T-cell (primary cell): ENCODE measurements around the gene MYEF2. TPM values are rescaled to one million over a fixed set of nuclear protein-coding genes. Genes with fewer than 3 reads are reported as not detected.

Source experiments
- ATAC-seq, 4 experiments: fragments of 200-7000 bp in 3 of 4; fragments of 150-1000 bp in 1 of 4; cut with Tn5 transposase; replicated peaks in 1 of 4; 1 replicate in 3 of 4; 2 replicates in 1 of 4; pipeline ENCODE4 v1.10.0; 2021; ENCODE audit warnings: moderate library complexity in 3 of 4, mild to moderate bottlenecking in 2 of 4, moderate number of reproducible peaks in 1 of 4
- CTCF ChIA-PET, 2 donors: fragments of 300-600 bp; sonication (Branson Sonifier 250); formaldehyde crosslinking; loops; one replicate each; lab custom pipeline; 2022; ENCODE audit warnings: antibody characterized with exemption in 2 of 2; lab: Charles Lee
- POLR2A ChIA-PET, 2 donors: fragments of 300-600 bp; sonication (Branson Sonifier 250); formaldehyde crosslinking; loops; one replicate each; lab custom pipeline; 2022; ENCODE audit warnings: antibody characterized with exemption in 2 of 2; lab: Charles Lee
- DNase-seq, 35 experiments: peaks; one replicate each; pipeline versions ENCODE4 v3.0.0 to v3.0.0-alpha.2; 2013 to 2023
- H3K27ac ChIP-seq: one replicate; pipeline ENCODE4 v1.5.1; 2013; ENCODE audit warnings: low read length
- H3K27me3 ChIP-seq, 2 experiments: replicated peaks in 1 of 2; 1 replicate in 1 of 2; 2 replicates in 1 of 2; pipeline versions ENCODE4 v1.6.1 to v1.7.0; 2013; ENCODE audit warnings: low read length in 1 of 2, mixed read lengths in 1 of 2; ENCODE audit not compliant: control insufficient read depth in 2 of 2, insufficient read depth in 2 of 2; ENCODE audit errors: extremely low read depth in 1 of 2
- H3K36me3 ChIP-seq, 2 donors: 1 replicate in 1 of 2; 2 replicates in 1 of 2; pipeline versions ENCODE4 v1.6.1 to v1.7.0; 2013; ENCODE audit warnings: low read length in 1 of 2; ENCODE audit not compliant: control insufficient read depth in 2 of 2, insufficient read depth in 1 of 2; ENCODE audit errors: extremely low read depth in 1 of 2
- H3K4me1 ChIP-seq, 2 experiments: 1 replicate in 1 of 2; 2 replicates in 1 of 2; pipeline versions ENCODE4 v1.6.1 to v1.7.0; 2013; ENCODE audit warnings: low read length in 2 of 2, mixed read lengths in 1 of 2; ENCODE audit not compliant: insufficient read depth in 2 of 2, control insufficient read depth in 1 of 2; ENCODE audit errors: extremely low read depth in 1 of 2
- H3K4me3 ChIP-seq, 2 donors: 1 replicate in 1 of 2; 2 replicates in 1 of 2; pipeline versions ENCODE4 v1.5.1 to v1.7.0; 2013; ENCODE audit warnings: mild to moderate bottlenecking in 2 of 2, low read length in 1 of 2, moderate library complexity in 1 of 2; ENCODE audit not compliant: control insufficient read depth in 1 of 2; ENCODE audit errors: extremely low read depth in 1 of 2
- H3K9me3 ChIP-seq: 2 replicates; pipeline ENCODE4 v1.7.0; 2013
- H3K27ac Mint-ChIP-seq, 2 donors: one replicate each; pipeline ENCODE4 v1.8.0; 2020 to 2021; ENCODE audit warnings: mild to moderate bottlenecking in 2 of 2, mixed read lengths in 2 of 2
- H3K27me3 Mint-ChIP-seq, 2 donors: one replicate each; pipeline ENCODE4 v1.8.0; 2021 to 2022; ENCODE audit warnings: mixed read lengths in 2 of 2
- H3K36me3 Mint-ChIP-seq: one replicate; pipeline ENCODE4 v1.8.0; 2021; ENCODE audit warnings: mixed read lengths
- H3K4me1 Mint-ChIP-seq, 3 donors: one replicate each; pipeline ENCODE4 v1.8.0; 2020 to 2022; ENCODE audit warnings: mixed read lengths in 3 of 3, mild to moderate bottlenecking in 1 of 3
- H3K4me3 Mint-ChIP-seq, 3 donors: one replicate each; pipeline ENCODE4 v1.8.0; 2020 to 2022; ENCODE audit warnings: mild to moderate bottlenecking in 3 of 3, mixed read lengths in 3 of 3, moderate library complexity in 3 of 3
- H3K9me3 Mint-ChIP-seq, 3 donors: one replicate each; pipeline ENCODE4 v1.8.0; 2020 to 2022; ENCODE audit warnings: mixed read lengths in 3 of 3
- WGBS: methylation state at CpG from one replicate; pipeline ENCODE4 v1.1.5; 2013; ENCODE audit warnings: missing lambda C conversion rate; ENCODE audit not compliant: insufficient coverage; 5-methylcytosine and 5-hydroxymethylcytosine counted together
- total RNA-seq, 35 experiments: library from RNA in 6 of 35; stranded (reverse) in 6 of 35; fragments of 120-200 nt in 1 of 35; gene quantifications; one replicate each; pipeline versions ENCODE4 v1.2.1 to v1.2.4 and lab custom pipeline; 2013 to 2026

Gene MYEF2
- total RNA-seq, 5 donors from 2014 or later (not counting 1 experiment from before 2014, with no cell fraction given), result 11.8 to 24.8 (median 15.3) TPM

DNA sequence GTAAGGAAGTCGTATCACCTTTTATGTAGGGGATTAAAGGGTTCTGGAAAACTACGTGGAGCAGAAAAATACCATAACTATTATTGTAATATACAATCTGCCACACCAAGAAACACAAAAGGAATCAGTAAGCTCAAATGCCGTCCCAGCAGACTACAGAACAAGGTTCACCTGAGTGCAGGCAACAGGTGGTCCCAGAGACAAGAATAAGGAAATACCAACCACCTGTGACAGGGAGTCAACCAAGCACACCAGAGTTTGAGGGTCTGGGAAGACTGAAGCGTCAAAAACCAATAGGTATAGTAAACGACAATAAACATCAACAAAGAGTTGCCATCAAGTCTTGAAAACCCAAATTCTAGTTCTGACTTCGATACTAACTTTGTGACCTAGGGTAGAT, 45.2 kb downstream of the MYEF2 start:
- Mint-ChIP-seq H3K27me3 (peaks cover 0 to 9% of the 10 kb centered on the region in 2 donors), H3K4me3 (no peak overlapping the region), H3K36me3 (no peaks in the 10 kb centered on the region), H3K4me1 (no peaks in the 10 kb centered on the region), H3K9me3 (no peaks in the 10 kb centered on the region), H3K27ac (no peak overlapping the region)
- CTCF ChIA-PET, result no interaction called here
- no peak for ATAC-seq
- Histone ChIP-seq H3K4me1 (no peaks in the 10 kb centered on the region), H3K4me3 (no peak overlapping the region), H3K27ac (no peak overlapping the region), H3K27me3 (no peaks in the 10 kb centered on the region), H3K9me3 (no peaks in the 10 kb centered on the region), H3K36me3 (no peaks in the 10 kb centered on the region)
- POLR2A ChIA-PET, result interaction anchor here (0.5 to 1.0 kb wide), 2 partner anchors 29 to 505 kb away, joined by 3 read pairs; no protein-coding TSS in a partner anchor
- no peak for DNase-seq
- no CpG with 5 or more reads among the region's 6 CpGs for WGBS

GRCh38 chr15:48131324-48131723, 46.8 kb downstream of the MYEF2 start:
- DNase-seq (no peak), ATAC-seq (no peak)
- H3K27ac Mint-ChIP-seq, result no peak overlapping the region
- H3K9me3 Mint-ChIP-seq, result no peaks in the 10 kb centered on the region
- H3K9me3 ChIP-seq, result no peaks in the 10 kb centered on the region
- no peaks in the 10 kb centered on the region for H3K4me1 ChIP-seq
- H3K4me1 Mint-ChIP-seq, result no peaks in the 10 kb centered on the region
- POLR2A ChIA-PET, result no interaction called here
- H3K27ac ChIP-seq, result no peak overlapping the region
- peaks cover 0 to 9% of the 10 kb centered on the region in 2 donors for H3K27me3 Mint-ChIP-seq
- peaks cover 0 to 3% of the 10 kb centered on the region in 2 experiments for H3K27me3 ChIP-seq
- H3K36me3 ChIP-seq, result no peaks in the 10 kb centered on the region
- H3K4me3 Mint-ChIP-seq, result no peak overlapping the region
- H3K36me3 Mint-ChIP-seq, result no peaks in the 10 kb centered on the region
- no peak overlapping the region for H3K4me3 ChIP-seq
- CTCF ChIA-PET, result no interaction called here

DNA sequence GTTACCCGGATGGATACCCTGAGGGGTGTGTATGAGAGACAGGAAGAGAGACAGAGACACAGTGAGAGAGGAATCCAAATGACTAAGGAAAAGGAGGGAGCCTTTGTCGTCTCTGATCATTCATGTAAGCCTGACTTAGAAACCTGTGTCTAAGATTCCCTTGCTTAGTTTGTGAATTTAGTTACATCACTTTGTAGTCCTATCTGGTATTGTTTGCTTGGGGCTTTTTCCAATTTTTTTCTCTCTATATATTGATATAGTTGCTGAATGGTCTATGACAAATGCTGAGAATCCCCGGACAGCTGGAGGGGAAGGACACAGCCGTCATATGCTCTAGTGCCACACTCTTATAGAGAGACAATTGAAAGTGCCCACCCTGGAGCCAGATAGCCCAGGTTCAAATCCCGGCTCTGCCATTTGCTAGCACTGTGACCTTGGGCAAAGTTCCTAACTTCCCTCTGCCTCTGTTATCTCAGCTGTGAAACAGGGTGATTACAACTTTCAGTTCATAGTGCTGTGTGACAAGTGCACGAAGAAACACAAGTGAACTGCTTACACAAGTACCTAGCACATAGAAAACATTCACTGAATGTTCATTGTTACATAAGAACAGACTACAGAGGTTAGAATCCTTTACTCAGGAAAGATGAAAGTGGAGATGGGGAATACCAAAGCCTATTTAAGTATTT, 51.3 kb downstream of the MYEF2 start:
- no peaks in the 10 kb centered on the region for H3K36me3 Mint-ChIP-seq
- no peak for ATAC-seq
- no peak for DNase-seq
- no peaks in the 10 kb centered on the region for H3K36me3 ChIP-seq
- peaks cover 0 to 3% of the 10 kb centered on the region in 2 experiments for H3K27me3 ChIP-seq
- H3K9me3 ChIP-seq, result no peaks in the 10 kb centered on the region
- CTCF ChIA-PET, result no interaction called here
- no peaks in the 10 kb centered on the region for H3K4me1 ChIP-seq
- no peak overlapping the region for H3K4me3 Mint-ChIP-seq
- peaks cover 0 to 13% of the 10 kb centered on the region in 2 donors for H3K27me3 Mint-ChIP-seq
- H3K4me3 ChIP-seq, result no peak overlapping the region
- POLR2A ChIA-PET, result no interaction called here
- no peak overlapping the region for H3K27ac ChIP-seq
- no CpG with 5 or more reads among the region's 6 CpGs for WGBS
- no peak overlapping the region for H3K27ac Mint-ChIP-seq
- no peaks in the 10 kb centered on the region for H3K4me1 Mint-ChIP-seq
- no peaks in the 10 kb centered on the region for H3K9me3 Mint-ChIP-seq

- Mint-ChIP-seq H3K9me3 (peaks cover 0 to 4% (median 2%) of the 10 kb centered on the region in 3 donors), H3K4me3 (no peak overlapping the region), H3K4me1 (no peaks in the 10 kb centered on the region), H3K27ac (no peak overlapping the region), H3K27me3 (peaks cover 0 to 14% of the 10 kb centered on the region in 2 donors), H3K36me3 (no peaks in the 10 kb centered on the region)
- no peak overlapping the region for H3K4me3 ChIP-seq
- WGBS, result no CpG with 5 or more reads among the region's 8 CpGs
- ChIA-PET CTCF (no interaction called here), POLR2A (no interaction called here)
- H3K4me1 ChIP-seq, result no peaks in the 10 kb centered on the region
- no peaks in the 10 kb centered on the region for H3K36me3 ChIP-seq
- ATAC-seq (no peak), DNase-seq (no peak)
- no peak overlapping the region for H3K27ac ChIP-seq
- peaks cover 2 to 4% of the 10 kb centered on the region in 2 experiments for H3K27me3 ChIP-seq
- H3K9me3 ChIP-seq, result no peaks in the 10 kb centered on the region
Observed at GRCh38 chr15:48121849-48122248, 56.2 kb downstream of the MYEF2 start.

DNA sequence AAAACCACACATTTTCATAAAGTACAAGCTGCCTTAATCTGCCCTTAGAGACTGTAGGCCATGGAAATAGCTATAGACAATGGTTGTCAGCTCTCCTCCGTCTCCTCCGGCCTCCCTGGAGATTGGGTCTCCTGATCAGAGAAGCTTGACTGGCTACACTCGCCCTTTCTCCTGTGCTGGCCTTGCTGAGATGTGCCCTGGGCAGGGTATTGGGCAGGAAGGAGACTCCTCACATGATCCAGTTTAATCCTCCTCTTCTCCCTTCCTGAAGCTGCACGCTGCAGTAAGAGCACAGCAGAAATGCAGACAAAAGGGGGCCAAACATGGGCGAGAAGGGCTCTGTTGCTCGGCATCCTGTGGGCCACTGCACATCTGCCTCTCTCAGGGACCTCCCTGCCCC, 57.4 kb downstream of the MYEF2 start, which contains the start of gene SLC24A5:
Gene SLC24A5, plus strand, starts transcription at position 246 of the 400 bp plus-strand sequence. Its CDS starts 55 bp downstream, at position 301.
- peaks cover 2 to 4% of the 10 kb centered on the region in 2 experiments for H3K27me3 ChIP-seq
- H3K27ac ChIP-seq, result no peak within 1 kb of the TSS
- no peaks in the 10 kb centered on the region for H3K4me1 Mint-ChIP-seq
- ATAC-seq, result no peak
- H3K27me3 Mint-ChIP-seq, result peaks cover 0 to 9% of the 10 kb centered on the region in 2 donors
- CTCF ChIA-PET, result no interaction called here
- POLR2A ChIA-PET, result no interaction called here
- H3K9me3 ChIP-seq, result no peaks in the 10 kb centered on the region
- 86% methylated on average over 5 of the region's 6 CpGs for WGBS
- DNase-seq, result no peak
- peaks cover 0 to 4% (median 2%) of the 10 kb centered on the region in 3 donors for H3K9me3 Mint-ChIP-seq
- no peak within 1 kb of the TSS for H3K27ac Mint-ChIP-seq
- no peak within 1 kb of the TSS for H3K4me3 Mint-ChIP-seq
- no peaks in the 10 kb centered on the region for H3K4me1 ChIP-seq
- H3K36me3 Mint-ChIP-seq, result no peaks in the 10 kb centered on the region
- H3K4me3 ChIP-seq, result no peak within 1 kb of the TSS
- no peaks in the 10 kb centered on the region for H3K36me3 ChIP-seq

DNA sequence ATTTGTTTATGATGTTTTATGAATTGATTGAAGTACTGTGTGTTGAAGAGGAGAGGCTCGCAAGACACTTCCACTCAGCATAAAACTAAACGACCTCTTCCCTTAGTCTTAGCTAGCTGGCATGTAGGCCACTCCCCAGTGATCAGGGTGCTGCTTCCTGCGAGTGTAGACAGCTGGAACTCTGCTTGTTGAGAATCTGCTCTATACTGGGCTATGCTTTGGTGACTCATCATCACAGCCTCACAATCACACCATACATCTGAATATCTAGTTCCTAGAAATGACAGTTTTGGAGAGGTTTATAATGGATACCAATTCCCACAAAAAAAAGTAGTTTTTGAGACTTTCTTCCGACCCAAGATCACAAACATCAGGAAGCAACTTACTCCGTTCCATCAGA, 58.8 kb downstream of the MYEF2 start:
- H3K9me3 ChIP-seq, result no peaks in the 10 kb centered on the region
- H3K27me3 ChIP-seq, result peaks cover 2 to 4% of the 10 kb centered on the region in 2 experiments
- no peaks in the 10 kb centered on the region for H3K36me3 Mint-ChIP-seq
- ATAC-seq, result no peak
- H3K27me3 Mint-ChIP-seq, result peaks cover 5 to 13% of the 10 kb centered on the region in 2 donors
- no peak overlapping the region for H3K27ac Mint-ChIP-seq
- no peaks in the 10 kb centered on the region for H3K36me3 ChIP-seq
- H3K4me1 Mint-ChIP-seq, result no peaks in the 10 kb centered on the region
- H3K4me3 ChIP-seq, result no peak overlapping the region
- H3K4me1 ChIP-seq, result no peaks in the 10 kb centered on the region
- CTCF ChIA-PET, result interaction anchor here in 1 of 2 donors (0.8 kb wide), 1 partner anchor 21 kb away, joined by 6 read pairs; no protein-coding TSS in a partner anchor
- H3K27ac ChIP-seq, result no peak overlapping the region
- no CpG with 5 or more reads among the region's 5 CpGs for WGBS
- POLR2A ChIA-PET, result no interaction called here
- DNase-seq, result no peak
- H3K4me3 Mint-ChIP-seq, result no peak overlapping the region
- peaks cover 0 to 4% (median 2%) of the 10 kb centered on the region in 3 donors for H3K9me3 Mint-ChIP-seq
